Measurements from ENCODE around the gene ADRB1.

The ADRB1 gene

DNA sequence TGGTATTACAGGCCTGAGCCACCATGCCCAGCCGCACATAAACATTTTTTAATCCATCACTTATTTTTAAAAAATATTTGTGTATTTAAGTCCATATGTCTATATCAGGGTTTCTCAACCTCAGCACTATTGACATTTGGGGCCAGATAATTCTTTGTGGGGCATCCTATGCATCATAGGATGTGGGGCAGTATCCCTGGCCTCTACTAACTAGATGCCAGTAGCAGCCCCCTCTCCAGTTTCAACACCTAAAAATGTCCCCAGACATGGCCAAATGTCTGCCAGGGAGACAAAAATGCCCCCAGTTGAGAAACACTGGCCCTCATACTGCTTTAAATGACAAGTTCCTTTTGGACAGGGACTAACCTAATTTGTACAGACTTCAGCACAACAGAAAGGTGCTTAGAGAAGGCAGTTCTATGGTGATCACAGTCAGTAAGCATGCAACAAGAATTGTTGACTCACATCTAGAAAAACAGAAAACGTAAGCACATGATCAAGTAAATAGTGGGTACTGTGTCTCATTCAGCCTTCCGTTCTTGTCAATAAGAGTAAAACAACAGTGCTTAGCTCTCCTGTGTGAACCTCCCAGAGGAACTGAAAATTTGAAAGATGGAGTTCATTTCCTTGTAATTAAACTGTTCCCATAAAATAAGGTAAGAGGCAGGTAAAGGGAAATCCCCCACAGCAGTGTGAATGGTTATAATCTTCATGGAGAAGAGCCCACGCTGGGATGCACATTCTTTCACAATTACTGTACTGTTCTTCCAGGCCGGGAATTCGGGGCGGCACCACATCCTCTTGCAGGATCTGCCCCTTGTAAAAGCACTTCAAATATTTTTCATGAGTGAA, 17.3 kb upstream of the ADRB1 start:
- no peak for DNase-seq

DNA sequence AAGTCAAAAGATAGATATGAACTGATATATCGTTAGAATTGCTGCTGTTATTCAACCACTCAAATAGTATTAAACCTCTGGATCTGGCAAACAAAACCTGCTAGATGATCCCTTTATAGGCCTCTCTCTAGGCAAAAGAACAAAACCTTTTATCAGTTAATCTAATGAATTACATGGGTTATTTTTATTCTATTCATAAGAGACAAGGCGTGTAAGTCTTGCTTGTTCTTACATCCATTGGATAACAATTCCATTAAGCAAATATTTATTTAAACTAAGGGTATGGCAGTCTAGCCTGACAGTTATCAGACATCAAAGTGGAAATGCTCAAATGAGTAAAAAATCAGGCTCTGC, 16.6 kb upstream of the ADRB1 start:
- DNase-seq = no peak

- no peak for DNase-seq
Observed at GRCh38 chr10:114027951-114028350, 15.7 kb upstream of the ADRB1 start.

DNA sequence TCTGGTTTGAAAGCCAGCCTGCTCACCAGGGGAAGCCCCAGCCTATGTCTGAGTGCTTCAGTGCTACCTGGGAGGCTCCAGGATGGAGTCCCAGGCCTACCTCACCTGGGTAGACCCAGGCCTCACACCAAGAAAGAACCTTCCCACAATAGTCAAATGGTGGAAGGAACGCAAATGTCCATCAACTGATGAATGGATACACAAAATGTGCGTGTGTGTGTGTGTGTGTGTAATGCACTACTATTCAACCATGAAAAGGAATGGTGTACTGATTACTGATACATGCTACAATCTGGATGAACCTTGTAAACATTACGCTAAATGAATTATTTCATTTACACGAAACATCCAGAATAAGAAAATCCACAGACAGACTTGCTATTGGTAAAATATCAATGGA, 15.2 kb upstream of the ADRB1 start:
- no peak for DNase-seq

- no peak for DNase-seq
Observed at GRCh38 chr10:114029655-114030054, 14.0 kb upstream of the ADRB1 start.

GRCh38 chr10:114030140-114030539, 13.5 kb upstream of the ADRB1 start:
- DNase-seq = no peak

GRCh38 chr10:114031073-114031972, 12.3 kb upstream of the ADRB1 start:
- no peak for DNase-seq

DNA sequence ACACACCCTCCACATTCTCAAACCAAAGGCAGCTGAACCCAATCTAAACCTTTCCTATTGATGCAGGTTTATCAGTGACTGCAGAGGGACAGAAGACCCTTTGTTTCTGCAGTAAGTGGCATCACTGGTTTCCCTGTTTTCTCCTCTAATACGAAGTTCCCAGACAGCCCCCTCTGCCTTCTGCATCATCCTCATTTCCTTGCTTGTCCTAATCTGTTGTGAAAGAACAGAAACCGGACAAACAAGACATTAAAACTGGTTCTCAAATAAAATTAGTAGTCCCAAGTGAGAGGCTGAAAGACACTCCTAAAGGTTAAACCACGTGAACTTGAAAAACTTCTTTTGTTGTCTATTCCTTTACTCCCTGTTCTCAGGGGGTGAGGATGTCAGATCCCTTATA, 10.1 kb upstream of the ADRB1 start:
- DNase-seq = no peak

DNA sequence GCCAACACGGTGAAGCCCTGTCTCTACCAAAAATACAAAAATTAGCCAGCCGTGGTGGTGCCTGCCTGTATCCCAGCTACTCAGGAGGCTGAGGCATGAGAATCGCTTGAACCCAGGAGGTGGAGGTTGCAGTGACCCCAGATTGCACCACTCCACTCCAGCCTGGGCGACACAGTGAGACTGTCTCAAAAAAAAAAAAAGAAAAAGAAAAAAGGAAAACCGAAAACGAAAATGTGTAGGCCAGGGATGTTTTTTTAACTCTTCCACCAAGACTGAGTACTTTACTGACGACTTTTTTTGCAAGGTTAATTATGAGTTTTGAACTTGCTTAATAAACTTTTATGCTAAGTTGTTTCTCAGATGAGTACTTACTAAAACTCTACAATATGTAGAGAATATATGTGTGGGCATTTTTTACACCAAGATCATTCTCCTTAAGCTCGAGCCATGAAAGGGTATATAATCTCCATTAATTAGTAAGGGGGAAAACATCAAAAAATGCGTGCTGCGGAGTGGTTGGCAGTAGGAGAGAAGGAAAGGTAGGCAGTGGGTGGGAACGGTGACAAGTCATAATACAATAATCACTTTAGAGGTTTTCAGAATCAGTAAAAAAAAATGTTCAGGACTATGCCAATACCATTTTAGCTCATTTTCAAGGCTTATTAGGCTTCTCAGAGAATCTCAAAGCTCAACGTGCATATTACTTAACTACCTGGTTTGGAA, 8.6 kb upstream of the ADRB1 start:
- DNase-seq = no peak

DNA sequence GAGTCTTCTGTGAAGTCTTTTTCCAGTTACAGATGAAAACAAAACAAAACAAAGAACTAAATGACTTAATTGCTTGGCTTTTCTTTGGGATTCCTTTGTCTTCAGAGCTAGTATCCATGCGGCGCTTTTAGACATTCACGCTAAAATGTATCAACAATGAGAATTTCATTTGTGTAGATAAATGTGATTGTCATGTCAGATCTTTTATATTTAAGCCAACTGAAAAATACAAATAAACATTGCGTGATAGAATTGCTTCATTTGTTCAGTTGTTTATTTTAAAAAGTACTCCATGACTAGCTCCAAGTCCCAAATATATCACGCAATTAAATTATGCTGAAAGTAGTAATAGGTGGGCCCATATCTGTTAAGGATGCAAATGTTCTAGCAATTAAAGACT, 7.9 kb upstream of the ADRB1 start:
- DNase-seq = no peak

DNA sequence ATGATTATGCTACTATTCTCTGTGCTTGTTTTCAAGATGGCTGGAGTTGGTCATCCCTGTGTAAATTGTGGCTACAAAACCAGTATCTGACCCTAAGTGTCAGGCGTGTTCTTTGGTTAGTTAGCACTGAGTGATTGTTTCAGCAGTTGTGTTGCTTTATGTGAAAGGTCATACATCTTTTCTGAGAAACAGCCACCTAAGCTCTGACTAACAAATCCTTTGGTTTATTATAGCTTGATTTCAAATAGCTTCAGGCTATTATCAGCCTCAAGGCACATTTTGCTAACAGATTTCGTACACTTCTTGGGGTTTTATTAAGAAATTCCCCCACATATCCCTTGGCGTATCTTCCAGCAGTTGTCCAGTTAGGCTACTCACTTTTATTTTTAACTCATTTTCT, 4.8 kb upstream of the ADRB1 start:
- DNase-seq = no peak

DNA sequence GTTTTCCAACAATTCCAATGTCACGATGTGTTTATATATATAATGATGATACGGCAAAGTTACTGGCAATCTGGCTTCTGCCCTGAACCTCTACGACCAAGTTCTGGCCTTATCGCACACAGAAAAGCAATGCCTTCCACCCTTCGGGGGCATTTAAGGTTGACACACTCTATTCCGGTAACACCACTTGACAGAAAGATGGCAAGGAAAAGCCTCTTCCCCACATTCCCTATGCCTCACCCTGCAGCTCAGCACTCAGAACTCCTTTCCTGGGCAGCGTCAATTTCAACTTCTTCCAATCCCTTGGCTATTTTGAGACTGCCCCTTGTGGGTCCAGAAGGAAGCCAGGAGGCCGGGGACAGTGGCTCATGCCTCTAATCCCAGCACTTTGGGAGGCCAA, 2.5 kb upstream of the ADRB1 start:
- DNase-seq = no peak

DNA sequence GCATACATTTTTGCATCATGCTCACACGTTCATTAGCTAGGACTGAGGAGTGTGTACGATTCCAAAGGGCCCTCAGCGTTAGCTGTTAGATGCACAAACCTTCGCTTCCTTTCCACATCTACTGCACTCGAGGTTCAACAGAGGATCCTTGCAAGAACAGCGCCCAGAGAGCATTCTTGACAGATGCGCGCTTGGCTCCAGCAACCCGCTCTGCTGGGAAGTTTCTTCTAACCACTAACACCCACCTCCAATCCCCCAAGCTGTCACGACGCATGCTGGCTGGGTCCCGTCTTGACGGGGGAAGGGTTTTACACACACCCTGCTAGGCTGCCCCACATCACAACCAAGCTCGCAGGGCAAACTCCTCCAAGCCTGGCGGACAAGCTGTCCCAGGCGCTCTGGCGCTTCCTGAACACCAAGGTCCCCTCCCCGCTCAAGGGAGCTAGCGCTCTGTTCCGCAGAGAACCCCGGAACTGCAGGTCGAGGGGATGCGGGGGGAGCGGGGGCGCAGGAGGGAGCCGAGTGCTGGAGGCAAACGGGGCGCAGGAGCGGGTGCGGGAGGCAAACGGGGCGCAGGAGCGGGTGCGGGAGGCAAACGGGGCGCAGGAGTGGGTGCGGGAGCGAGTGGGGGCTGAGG, 653 bp upstream of the ADRB1 start:
- peak; percentile 32 for DNase-seq

- DNase-seq = peak; percentile 28
Observed at GRCh38 chr10:114044247-114045135, 825 bp downstream of the ADRB1 start.

GRCh38 chr10:114045136-114046086, 1.7 kb downstream of the ADRB1 start:
- DNase-seq = peak; percentile 30

- DNase-seq = no peak
Observed at GRCh38 chr10:114046087-114046458, 2.4 kb downstream of the ADRB1 start.

GRCh38 chr10:114048472-114048871, 4.8 kb downstream of the ADRB1 start:
- no peak for DNase-seq

GRCh38 chr10:114051714-114052113, 8.0 kb downstream of the ADRB1 start:
- DNase-seq = no peak

DNA sequence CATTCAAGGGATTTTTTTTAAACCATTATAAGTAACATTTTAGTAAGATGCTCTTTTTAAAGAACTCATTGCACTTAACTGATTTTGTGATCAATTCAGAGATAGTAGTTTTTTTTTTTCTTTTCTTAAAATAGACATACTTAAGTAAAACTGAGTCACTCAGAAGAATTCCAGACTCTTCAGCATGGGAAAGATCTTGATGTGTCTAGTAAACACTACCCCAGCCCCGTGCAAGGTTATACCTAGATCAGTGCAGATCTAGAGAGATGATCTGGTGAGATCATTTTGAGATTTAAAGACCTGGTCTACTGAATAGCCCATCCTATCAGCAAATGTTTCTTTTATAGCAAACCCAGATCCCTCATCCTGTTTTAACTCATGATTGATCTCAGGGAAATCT, 8.6 kb downstream of the ADRB1 start:
- DNase-seq = no peak

DNA sequence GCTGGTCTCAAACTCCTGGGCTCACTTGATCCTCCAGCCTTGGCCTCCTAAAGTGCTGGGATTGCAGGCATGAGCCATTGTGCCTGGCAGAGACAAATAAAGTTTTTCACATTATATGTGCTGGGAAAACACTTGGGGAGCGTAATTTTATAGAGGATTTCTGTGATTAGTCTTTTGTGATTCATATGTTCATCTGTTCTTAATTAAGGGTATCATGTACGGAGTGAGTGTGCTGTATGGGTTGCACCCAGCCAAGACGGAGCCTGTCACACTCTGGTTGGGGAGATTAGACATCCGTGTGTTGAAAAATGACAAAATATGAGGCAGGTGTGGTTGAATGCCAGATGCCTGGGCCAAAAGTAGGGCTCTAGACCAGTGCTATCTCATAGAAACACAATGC, 10.3 kb downstream of the ADRB1 start:
- no peak for DNase-seq

DNA sequence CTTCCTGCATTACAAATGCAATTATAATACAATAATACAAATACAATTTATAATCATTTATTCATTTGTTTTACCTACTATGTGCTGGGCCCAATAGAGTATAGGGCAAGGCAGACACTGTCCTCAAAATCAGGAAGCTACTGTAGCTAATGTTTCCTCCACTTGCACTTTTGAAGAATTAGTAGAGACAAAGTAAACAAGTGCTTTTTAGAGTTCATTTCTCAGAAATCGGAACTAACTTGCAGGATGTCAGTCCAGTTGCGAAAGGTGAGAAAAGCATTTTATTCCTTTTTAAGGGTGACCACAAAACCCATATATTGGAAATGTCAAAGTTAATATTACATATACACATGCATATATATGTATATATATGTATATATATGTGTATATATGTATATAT, 14.2 kb downstream of the ADRB1 start:
- DNase-seq = no peak
